Measurements from ENCODE around the gene BTBD9. TPM values are rescaled to one million over a fixed set of nuclear protein-coding genes. Genes with fewer than 3 reads are reported as not detected.

Gene BTBD9
- total RNA-seq, 1 experiment from 2014 or later = 10.8 TPM

- no peak overlapping the region for H2AFZ ChIP-seq
- intact Hi-C loops (cut with micrococcal nuclease; ENCODE audit: unreplicated experiment) = no loop called here
- no TSS peak for BruUV-seq (replicated peaks)
- ChIA-PET CTCF (no interaction called here), POLR2A (ENCODE audit: unreplicated experiment) (no interaction called here)
- no peaks in the 10 kb centered on the region for H3K27me3 ChIP-seq (ENCODE audit: insufficient read depth, low read depth)
- H3K9me3 ChIP-seq (ENCODE audit: insufficient read depth, low read depth) = no peaks in the 10 kb centered on the region
- no peaks in the 10 kb centered on the region for H3F3A ChIP-seq (ENCODE audit: insufficient read depth, low read depth)
- no peak overlapping the region for H3K4me2 ChIP-seq
- no peak for TF ChIP-seq CTCF (conservative IDR thresholded peaks at IDR 0.05)
- no peak for TF ChIP-seq EZH2 (IDR thresholded peaks at IDR 0.05; ENCODE audit: low read depth)
- H3K4me1 ChIP-seq (replicated peaks; ENCODE audit: insufficient read depth) = no peaks in the 10 kb centered on the region
- H3K4me3 ChIP-seq = no peak overlapping the region
- H3K9me2 ChIP-seq (ENCODE audit: insufficient read depth) = no peaks in the 10 kb centered on the region
- no peaks in the 10 kb centered on the region for H3K36me3 ChIP-seq (ENCODE audit: low read depth)
- no peak overlapping the region for H3K27ac ChIP-seq
- DNase-seq = no peak
- no peaks in the 10 kb centered on the region for H3K79me2 ChIP-seq (ENCODE audit: low read depth)
- no peaks in the 10 kb centered on the region for H4K20me1 ChIP-seq (ENCODE audit: insufficient read depth)
Observed at GRCh38 chr6:38518511-38519304, 121.0 kb downstream of the BTBD9 start.

- TF ChIP-seq EZH2 (IDR thresholded peaks at IDR 0.05; ENCODE audit: low read depth) = no peak
- no peak for TF ChIP-seq CTCF (conservative IDR thresholded peaks at IDR 0.05)
- no peaks in the 10 kb centered on the region for H3K9me3 ChIP-seq (ENCODE audit: insufficient read depth, low read depth)
- no peaks in the 10 kb centered on the region for H3F3A ChIP-seq (ENCODE audit: insufficient read depth, low read depth)
- no peak overlapping the region for H3K4me2 ChIP-seq
- BruUV-seq (replicated peaks) = no TSS peak
- no peaks in the 10 kb centered on the region for H3K27me3 ChIP-seq (ENCODE audit: insufficient read depth, low read depth)
- no peak overlapping the region for H3K27ac ChIP-seq
- no peaks in the 10 kb centered on the region for H3K36me3 ChIP-seq (ENCODE audit: low read depth)
- intact Hi-C loops (cut with micrococcal nuclease; ENCODE audit: unreplicated experiment) = no loop called here
- no peak overlapping the region for H2AFZ ChIP-seq
- DNase-seq = no peak
- H3K4me3 ChIP-seq = no peak overlapping the region
- H4K20me1 ChIP-seq (ENCODE audit: insufficient read depth) = no peaks in the 10 kb centered on the region
- H3K4me1 ChIP-seq (replicated peaks; ENCODE audit: insufficient read depth) = no peaks in the 10 kb centered on the region
- ChIA-PET CTCF (no interaction called here), POLR2A (ENCODE audit: unreplicated experiment) (no interaction called here)
- no peaks in the 10 kb centered on the region for H3K79me2 ChIP-seq (ENCODE audit: low read depth)
- no peaks in the 10 kb centered on the region for H3K9me2 ChIP-seq (ENCODE audit: insufficient read depth)
Observed at GRCh38 chr6:38517005-38517404, 122.7 kb downstream of the BTBD9 start.

GRCh38 chr6:38514399-38514798 lies 125.3 kb downstream of the BTBD9 start:
- Histone ChIP-seq H3K36me3 (ENCODE audit: low read depth) (no peaks in the 10 kb centered on the region), H3K4me3 (no peak overlapping the region), H2AFZ (no peak overlapping the region), H3K27me3 (ENCODE audit: insufficient read depth, low read depth) (no peaks in the 10 kb centered on the region), H3K4me2 (no peak overlapping the region), H3K9me3 (ENCODE audit: insufficient read depth, low read depth) (no peaks in the 10 kb centered on the region), H3K79me2 (ENCODE audit: low read depth) (no peaks in the 10 kb centered on the region), H4K20me1 (ENCODE audit: insufficient read depth) (no peaks in the 10 kb centered on the region), H3F3A (ENCODE audit: insufficient read depth, low read depth) (peaks cover 13% of the 10 kb centered on the region; the same call in 1 of the 2 replicates), H3K27ac (no peak overlapping the region), H3K9me2 (ENCODE audit: insufficient read depth) (no peaks in the 10 kb centered on the region), H3K4me1 (replicated peaks; ENCODE audit: insufficient read depth) (peaks cover 14% of the 10 kb centered on the region)
- DNase-seq = no peak
- intact Hi-C loops (cut with micrococcal nuclease; ENCODE audit: unreplicated experiment) = no loop called here
- BruUV-seq (replicated peaks) = no TSS peak
- TF ChIP-seq CTCF (conservative IDR thresholded peaks at IDR 0.05) = no peak
- TF ChIP-seq EZH2 (IDR thresholded peaks at IDR 0.05; ENCODE audit: low read depth) = no peak
- ChIA-PET POLR2A (ENCODE audit: unreplicated experiment) (no interaction called here), CTCF (no interaction called here)

Data from PC-9 (cell line).